BLaER1 (cell line): Measurements from ENCODE around the gene SPTBN4.
"Not testable (repeated sequence)": the region's sequence is repeated elsewhere in the genome, so short reads cannot be mapped to it uniquely, and the experiment has no call there.

ENCODE experiments used
- H3K27ac ChIP-seq: shearing (Covaris generic); formaldehyde crosslinking; 2 replicates; pipeline ENCODE4 v1.8.1; 2022
- H3K27me3 ChIP-seq: shearing (Covaris generic); formaldehyde crosslinking; 2 replicates; pipeline ENCODE4 v1.8.1; 2022
- H3K36me3 ChIP-seq: shearing (Covaris generic); formaldehyde crosslinking; 2 replicates; pipeline ENCODE4 v1.8.1; 2022
- H3K4me1 ChIP-seq: shearing (Covaris generic); formaldehyde crosslinking; 2 replicates; pipeline ENCODE4 v1.8.1; 2022
- H3K4me2 ChIP-seq: shearing (Covaris generic); formaldehyde crosslinking; 2 replicates; pipeline ENCODE4 v1.8.1; 2022
- H3K4me3 ChIP-seq: shearing (Covaris generic); formaldehyde crosslinking; 2 replicates; pipeline ENCODE4 v1.8.1; 2022
- H3K9ac ChIP-seq: shearing (Covaris generic); formaldehyde crosslinking; 2 replicates; pipeline ENCODE4 v1.8.1; 2022
- H3K9me3 ChIP-seq: shearing (Covaris generic); formaldehyde crosslinking; 2 replicates; pipeline ENCODE4 v1.8.1; 2022
- H4K20me1 ChIP-seq: shearing (Covaris generic); formaldehyde crosslinking; 2 replicates; pipeline ENCODE4 v1.8.1; 2022
- Cebpa-rat ChIP-seq: shearing (Covaris generic); IDR thresholded peaks from 2 replicates; pipeline ENCODE4 v1.8.1; 2022

SPTBN4 gene

GRCh38 chr19:40422748-40423566 is 43.8 kb upstream of the SPTBN4 start:
- Histone ChIP-seq H3K4me2 (no peak overlapping the region), H4K20me1 (no peaks in the 10 kb centered on the region), H3K36me3 (peaks cover 13% of the 10 kb centered on the region), H3K9ac (no peak overlapping the region), H3K9me3 (no peaks in the 10 kb centered on the region), H3K27me3 (no peaks in the 10 kb centered on the region), H3K4me3 (no peak overlapping the region), H3K27ac (0 out of 2 replicates have a peak overlapping the region, but pooled peaks have one; percentile 2), H3K4me1 (peaks cover 58% of the 10 kb centered on the region)
- TF ChIP-seq Cebpa-rat: no peak

- Histone ChIP-seq H3K27me3 (no peaks in the 10 kb centered on the region), H3K4me1 (peaks cover 49% of the 10 kb centered on the region), H4K20me1 (no peaks in the 10 kb centered on the region), H3K9ac (no peak overlapping the region), H3K27ac (no peak overlapping the region), H3K36me3 (peaks cover 13% of the 10 kb centered on the region), H3K9me3 (no peaks in the 10 kb centered on the region), H3K4me2 (peak overlapping the region; percentile 91), H3K4me3 (no peak overlapping the region)
- no peak for TF ChIP-seq Cebpa-rat
Observed at GRCh38 chr19:40423938-40424337, 42.9 kb upstream of the SPTBN4 start.

GRCh38 chr19:40424637-40425449 is 42.0 kb upstream of the SPTBN4 start:
- peak overlapping the region; percentile 91 for H3K9ac ChIP-seq
- H3K4me1 ChIP-seq: peaks cover 45% of the 10 kb centered on the region
- peak overlapping the region; percentile 92 for H3K4me3 ChIP-seq
- peak overlapping the region; percentile 91 for H3K4me2 ChIP-seq
- H3K36me3 ChIP-seq: peaks cover 13% of the 10 kb centered on the region
- no peaks in the 10 kb centered on the region for H3K27me3 ChIP-seq
- no peaks in the 10 kb centered on the region for H4K20me1 ChIP-seq
- peak overlapping the region; percentile 93 for H3K27ac ChIP-seq
- TF ChIP-seq Cebpa-rat: no peak
- H3K9me3 ChIP-seq: no peaks in the 10 kb centered on the region

DNA sequence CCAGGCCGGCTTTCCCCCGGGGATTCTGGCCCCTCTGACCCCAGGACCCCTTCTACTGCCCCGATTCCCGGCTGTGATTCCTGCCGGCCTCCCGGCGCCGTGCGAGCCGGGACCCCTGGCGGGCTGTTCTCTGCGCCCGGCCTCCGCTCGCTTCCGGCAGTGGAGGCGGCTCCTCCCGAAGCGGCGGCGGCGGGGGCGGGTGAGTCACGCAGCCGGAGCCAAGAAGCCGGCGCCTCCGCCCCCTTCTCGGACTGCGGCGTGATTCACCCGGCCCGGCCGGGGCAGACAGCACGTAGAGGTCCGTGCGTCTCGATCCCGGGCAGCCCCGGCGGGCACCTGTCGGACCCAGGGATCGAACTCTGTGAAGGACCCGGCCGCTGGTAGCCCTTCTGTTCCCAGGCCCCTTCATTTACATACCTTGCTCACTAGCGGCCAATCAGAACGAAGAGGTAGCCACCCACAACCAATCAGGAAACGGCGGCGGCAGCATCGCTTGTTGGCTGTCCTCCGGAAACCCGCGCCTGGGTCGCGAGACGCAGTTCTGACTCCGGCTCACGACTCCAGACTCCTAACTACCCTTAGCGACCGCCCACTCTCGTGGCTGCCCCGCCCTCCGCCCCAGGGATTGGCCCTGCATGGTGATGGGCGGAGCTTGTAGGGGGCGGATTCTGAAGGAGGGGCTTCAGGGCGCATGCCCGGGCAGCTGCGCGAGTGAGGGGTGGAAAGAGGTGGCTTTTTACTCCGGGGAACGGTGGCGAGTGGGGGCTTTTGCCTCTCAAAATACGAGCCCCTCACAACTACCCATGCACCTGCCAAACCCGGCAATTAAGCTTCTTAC is 41.1 kb upstream of the SPTBN4 start, which contains the start of gene SERTAD1:
Gene SERTAD1 (minus strand): TSS at position 543 of the 838 bp plus-strand sequence. CDS start 2,446 bp downstream, outside the sequence.
- Histone ChIP-seq H4K20me1 (no peaks in the 10 kb centered on the region), H3K9ac (peak within 1 kb of the TSS; percentile 91)

GRCh38 chr19:40428197-40428596 is 38.6 kb upstream of the SPTBN4 start:
- not testable (repeated sequence) for H3K9ac ChIP-seq, H3K36me3 ChIP-seq, H3K27me3 ChIP-seq, H3K27ac ChIP-seq, H3K9me3 ChIP-seq, H3K4me2 ChIP-seq, H3K4me3 ChIP-seq, H4K20me1 ChIP-seq
- peaks cover 39% of the 10 kb centered on the region for H3K4me1 ChIP-seq
- peak; percentile 33; the same call in 1 of the 2 replicates for TF ChIP-seq Cebpa-rat

More for the DNA sequence above, 41.1 kb upstream of the SPTBN4 start, which contains the start of gene SERTAD1:
- peak within 1 kb of the TSS; percentile 92 for H3K4me3 ChIP-seq
- peak within 1 kb of the TSS; percentile 91 for H3K4me2 ChIP-seq
- peak within 1 kb of the TSS; percentile 93 for H3K27ac ChIP-seq
- H3K4me1 ChIP-seq: peaks cover 38% of the 10 kb centered on the region
- H3K36me3 ChIP-seq: peaks cover 13% of the 10 kb centered on the region
- no peaks in the 10 kb centered on the region for H3K27me3 ChIP-seq
- H3K9me3 ChIP-seq: no peaks in the 10 kb centered on the region
- no peak for TF ChIP-seq Cebpa-rat

DNA sequence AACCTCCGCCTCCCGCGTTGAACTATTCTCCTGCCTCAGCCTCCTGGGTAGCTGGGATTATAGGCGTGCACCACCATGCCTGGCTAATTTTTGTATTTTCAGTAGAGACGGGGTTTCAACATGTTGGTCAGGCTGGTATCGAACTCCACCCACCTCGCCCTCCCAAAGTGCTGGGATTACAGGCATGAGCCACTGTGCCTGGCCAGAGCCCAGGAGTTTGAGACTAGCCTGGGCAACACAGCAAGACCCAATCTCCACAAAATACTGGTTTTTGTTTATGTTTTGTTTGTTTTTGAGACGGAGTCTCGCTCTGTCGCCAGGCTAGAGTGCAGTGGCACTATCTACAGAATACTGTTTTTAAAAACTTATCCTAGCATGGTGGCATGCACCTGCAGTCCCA is 36.6 kb upstream of the SPTBN4 start:
- not testable (repeated sequence) for H3K4me2 ChIP-seq, H3K36me3 ChIP-seq, H3K9ac ChIP-seq, H4K20me1 ChIP-seq, H3K4me3 ChIP-seq, H3K27me3 ChIP-seq, H3K27ac ChIP-seq, H3K9me3 ChIP-seq
- H3K4me1 ChIP-seq: peaks cover 41% of the 10 kb centered on the region

GRCh38 chr19:40431698-40432097 is 35.1 kb upstream of the SPTBN4 start:
- no peaks in the 10 kb centered on the region for H3K27me3 ChIP-seq
- H3K4me1 ChIP-seq: peaks cover 38% of the 10 kb centered on the region
- no peak overlapping the region for H3K4me3 ChIP-seq
- H3K4me2 ChIP-seq: no peak overlapping the region
- H3K9ac ChIP-seq: no peak overlapping the region
- H4K20me1 ChIP-seq: no peaks in the 10 kb centered on the region
- H3K36me3 ChIP-seq: no peaks in the 10 kb centered on the region
- no peak for TF ChIP-seq Cebpa-rat
- no peak overlapping the region for H3K27ac ChIP-seq
- no peaks in the 10 kb centered on the region for H3K9me3 ChIP-seq

- H3K9ac ChIP-seq: peak overlapping the region; percentile 86
- H3K36me3 ChIP-seq, H3K9me3 ChIP-seq, H4K20me1 ChIP-seq, H3K27me3 ChIP-seq: not testable (repeated sequence)
- peak overlapping the region; percentile 93 for H3K4me2 ChIP-seq
- peak overlapping the region; percentile 91 for H3K27ac ChIP-seq
- H3K4me1 ChIP-seq: peaks cover 33% of the 10 kb centered on the region
- peak overlapping the region; percentile 63 for H3K4me3 ChIP-seq
Observed at GRCh38 chr19:40432760-40433159, 34.0 kb upstream of the SPTBN4 start.

- Histone ChIP-seq H3K9ac (peak overlapping the region; percentile 86), H3K27ac (peak overlapping the region; percentile 91), H3K4me3 (peak overlapping the region; percentile 63), H3K4me2 (peak overlapping the region; percentile 93), H3K36me3 (no peaks in the 10 kb centered on the region), H4K20me1 (no peaks in the 10 kb centered on the region), H3K4me1 (peaks cover 33% of the 10 kb centered on the region), H3K27me3 (no peaks in the 10 kb centered on the region), H3K9me3 (no peaks in the 10 kb centered on the region)
- TF ChIP-seq Cebpa-rat: no peak
Observed at GRCh38 chr19:40433391-40434216, 33.2 kb upstream of the SPTBN4 start.
